Measurements from ENCODE around the gene U2SURP. TPM values are rescaled to one million over a fixed set of nuclear protein-coding genes. Genes with fewer than 3 reads are reported as not detected.

Gene U2SURP
- polyA plus RNA-seq, 2 donors: 22.5 to 24.3 TPM

- H3K9me3 ChIP-seq (ENCODE audit: control insufficient read depth in 2 of 2, insufficient read depth in 1 of 2, low read depth in 1 of 2, low read length in 1 of 2): peaks cover 3 to 4% of the 10 kb centered on the region in 2 donors
- no peak overlapping the region for H3K4me3 ChIP-seq (ENCODE audit: low read depth in 1 of 2, low read length in 2 of 2)
- no peaks in the 10 kb centered on the region for H3K4me1 ChIP-seq (ENCODE audit: control insufficient read depth in 2 of 2, insufficient read depth in 2 of 2, low read length in 1 of 2)
- no peaks in the 10 kb centered on the region for H3K36me3 ChIP-seq (ENCODE audit: control insufficient read depth in 2 of 2, insufficient read depth in 2 of 2, low read length in 1 of 2)
- 86 to 87% methylated on average over 6 of the region's 6 CpGs for WGBS, 2 donors
- H3K27me3 ChIP-seq (ENCODE audit: control insufficient read depth in 1 of 2, insufficient read depth in 2 of 2, low read length in 2 of 2): no peaks in the 10 kb centered on the region
- H3K27ac ChIP-seq (ENCODE audit: low read depth in 2 of 2, low read length in 1 of 2): no peak overlapping the region
Measured at GRCh38 chr3:143100451-143100850, 99.1 kb downstream of the U2SURP start.

DNA sequence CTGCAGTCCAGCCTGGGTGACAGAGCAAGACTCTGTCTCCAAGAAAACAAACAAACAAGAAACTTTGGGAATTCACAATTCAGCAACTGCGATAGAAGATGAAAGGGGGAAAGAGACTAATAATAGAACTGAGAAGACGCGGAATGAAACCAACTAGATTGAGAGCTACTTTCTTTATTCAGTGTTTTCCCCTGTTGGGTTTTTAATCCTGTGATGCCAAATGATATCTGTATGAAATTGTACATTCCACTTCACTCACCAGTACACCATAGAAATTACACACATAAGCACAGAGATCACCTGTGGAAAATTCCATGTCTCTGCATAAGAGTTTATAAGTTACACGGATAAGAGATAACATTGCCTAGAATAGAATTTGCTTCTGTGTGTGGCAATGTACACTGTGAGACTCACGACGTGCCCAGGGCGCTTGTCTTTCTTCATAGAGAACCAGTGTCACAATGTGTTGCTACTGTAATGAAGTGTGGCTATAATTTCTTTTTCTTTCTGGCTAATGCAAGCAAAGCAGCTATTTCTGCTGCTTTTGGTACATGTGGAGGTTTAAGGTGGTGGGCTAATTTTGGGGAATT lies 100.5 kb downstream of the U2SURP start:
- no peaks in the 10 kb centered on the region for H3K36me3 ChIP-seq (ENCODE audit: control insufficient read depth in 2 of 2, insufficient read depth in 2 of 2, low read length in 1 of 2)
- no peak overlapping the region for H3K4me3 ChIP-seq (ENCODE audit: low read depth in 1 of 2, low read length in 2 of 2)
- H3K9me3 ChIP-seq (ENCODE audit: control insufficient read depth in 2 of 2, insufficient read depth in 1 of 2, low read depth in 1 of 2, low read length in 1 of 2): peaks cover 3 to 4% of the 10 kb centered on the region in 2 donors
- no peaks in the 10 kb centered on the region for H3K27me3 ChIP-seq (ENCODE audit: control insufficient read depth in 1 of 2, insufficient read depth in 2 of 2, low read length in 2 of 2)
- WGBS, 2 donors: 82 to 85% methylated on average over 7 of the region's 7 CpGs
- no peak overlapping the region for H3K27ac ChIP-seq (ENCODE audit: low read depth in 2 of 2, low read length in 1 of 2)
- no peaks in the 10 kb centered on the region for H3K4me1 ChIP-seq (ENCODE audit: control insufficient read depth in 2 of 2, insufficient read depth in 2 of 2, low read length in 1 of 2)

GRCh38 chr3:143103652-143104051 lies 102.3 kb downstream of the U2SURP start:
- 79% methylated on average over 2 of the region's 2 CpGs for WGBS, 2 donors
- peaks cover 3 to 4% of the 10 kb centered on the region in 2 donors for H3K9me3 ChIP-seq (ENCODE audit: control insufficient read depth in 2 of 2, insufficient read depth in 1 of 2, low read depth in 1 of 2, low read length in 1 of 2)

GRCh38 chr3:143105170-143105569 lies 103.8 kb downstream of the U2SURP start:
- H3K9me3 ChIP-seq (ENCODE audit: control insufficient read depth in 2 of 2, insufficient read depth in 1 of 2, low read depth in 1 of 2, low read length in 1 of 2): peaks cover 3 to 4% of the 10 kb centered on the region in 2 donors
- 81 to 84% methylated on average over 5 of the region's 5 CpGs for WGBS, 2 donors

More at GRCh38 chr3:143103652-143104051, 102.3 kb downstream of the U2SURP start:
- H3K27me3 ChIP-seq (ENCODE audit: control insufficient read depth in 1 of 2, insufficient read depth in 2 of 2, low read length in 2 of 2): no peaks in the 10 kb centered on the region
- H3K27ac ChIP-seq (ENCODE audit: low read depth in 2 of 2, low read length in 1 of 2): no peak overlapping the region
- H3K4me1 ChIP-seq (ENCODE audit: control insufficient read depth in 2 of 2, insufficient read depth in 2 of 2, low read length in 1 of 2): no peaks in the 10 kb centered on the region
- H3K36me3 ChIP-seq (ENCODE audit: control insufficient read depth in 2 of 2, insufficient read depth in 2 of 2, low read length in 1 of 2): no peaks in the 10 kb centered on the region
- no peak overlapping the region for H3K4me3 ChIP-seq (ENCODE audit: low read depth in 1 of 2, low read length in 2 of 2)

GRCh38 chr3:143109861-143110260 lies 108.5 kb downstream of the U2SURP start:
- Histone ChIP-seq H3K4me1 (ENCODE audit: control insufficient read depth in 2 of 2, insufficient read depth in 2 of 2, low read length in 1 of 2) (no peaks in the 10 kb centered on the region), H3K9me3 (ENCODE audit: control insufficient read depth in 2 of 2, insufficient read depth in 1 of 2, low read depth in 1 of 2, low read length in 1 of 2) (peaks cover 3 to 4% of the 10 kb centered on the region in 2 donors), H3K27ac (ENCODE audit: low read depth in 2 of 2, low read length in 1 of 2) (no peak overlapping the region), H3K36me3 (ENCODE audit: control insufficient read depth in 2 of 2, insufficient read depth in 2 of 2, low read length in 1 of 2) (no peaks in the 10 kb centered on the region), H3K27me3 (ENCODE audit: control insufficient read depth in 1 of 2, insufficient read depth in 2 of 2, low read length in 2 of 2) (no peaks in the 10 kb centered on the region), H3K4me3 (ENCODE audit: low read depth in 1 of 2, low read length in 2 of 2) (no peak overlapping the region)
- WGBS, 2 donors: 57 to 60% methylated on average over 5 of the region's 5 CpGs

More at GRCh38 chr3:143105170-143105569, 103.8 kb downstream of the U2SURP start:
- H3K4me1 ChIP-seq (ENCODE audit: control insufficient read depth in 2 of 2, insufficient read depth in 2 of 2, low read length in 1 of 2): no peaks in the 10 kb centered on the region
- H3K27me3 ChIP-seq (ENCODE audit: control insufficient read depth in 1 of 2, insufficient read depth in 2 of 2, low read length in 2 of 2): no peaks in the 10 kb centered on the region
- no peaks in the 10 kb centered on the region for H3K36me3 ChIP-seq (ENCODE audit: control insufficient read depth in 2 of 2, insufficient read depth in 2 of 2, low read length in 1 of 2)
- no peak overlapping the region for H3K4me3 ChIP-seq (ENCODE audit: low read depth in 1 of 2, low read length in 2 of 2)
- no peak overlapping the region for H3K27ac ChIP-seq (ENCODE audit: low read depth in 2 of 2, low read length in 1 of 2)

Other genes starting within 250 kb of the U2SURP start
- gene PCOLCE2, start 112.5 kb upstream of the U2SURP start, polyA plus RNA-seq: 1 to 10 TPM; 1.4 to 1.9 TPM
- not detected for gene PAQR9, start 37.9 kb upstream of the U2SURP start, polyA plus RNA-seq
- gene CHST2, start 118.2 kb downstream of the U2SURP start, polyA plus RNA-seq: under 1 TPM; 0.37 to 0.48 TPM

Data from esophagus (tissue), 2 donors.